COLO668 (cell line): ENCODE results near the gene DLG2.
"Not testable (repeated sequence)": the region's sequence is repeated elsewhere in the genome, so short reads cannot be mapped to it uniquely, and the experiment has no call there.

Experiments
- DNase-seq: peaks from one replicate; lab custom pipeline; 2025; ENCODE audit not compliant: unreplicated experiment; lab: John Stamatoyannopoulos, UW

Gene DLG2

GRCh38 chr11:83464160-83464944 is 2162.8 kb downstream of the DLG2 start:
- no peak for DNase-seq

- DNase-seq: no peak
These were observed 2167.3 kb downstream of the DLG2 start for GRCh38 chr11:83459798-83460197.

DNA sequence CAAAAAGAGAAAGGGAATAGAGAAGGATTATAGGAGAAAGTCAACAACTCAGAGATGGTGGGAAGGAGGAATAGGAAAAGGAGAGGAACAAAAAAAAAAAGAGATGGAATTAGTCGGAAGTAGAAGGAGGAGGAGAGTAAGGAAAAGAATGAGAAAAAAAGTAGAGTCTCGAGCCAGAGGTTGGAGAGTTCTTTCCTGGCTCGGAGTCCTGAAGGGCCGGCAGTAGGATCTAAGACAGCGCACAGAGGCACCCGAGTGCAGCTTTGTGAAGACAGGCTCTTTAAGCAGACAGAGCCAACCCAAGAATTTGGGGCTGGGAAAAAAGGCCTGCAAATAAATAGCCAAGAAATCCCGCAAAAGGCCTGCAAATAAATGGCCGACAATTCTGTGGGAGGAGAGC is 2170.6 kb downstream of the DLG2 start:
- DNase-seq: no peak

DNA sequence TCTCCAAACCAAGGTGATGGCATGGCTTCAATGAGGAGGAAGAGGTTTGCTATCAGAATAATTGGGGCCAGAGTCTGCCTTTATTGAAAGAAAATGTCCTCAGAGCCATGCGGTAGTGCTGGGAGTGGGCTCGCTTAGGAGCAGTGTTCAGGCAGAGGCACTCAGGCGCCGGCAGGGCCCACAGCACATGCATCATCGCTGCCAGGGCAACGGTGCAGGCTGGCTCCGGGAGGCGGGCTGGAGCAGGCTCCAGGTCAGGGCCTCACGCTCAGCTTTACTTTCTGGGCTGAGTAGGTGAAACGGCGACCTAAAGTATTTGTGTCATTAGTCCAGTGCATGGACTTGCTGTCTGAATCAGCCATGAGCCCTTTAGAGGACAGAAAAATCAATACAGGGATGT is 2171.1 kb downstream of the DLG2 start:
- DNase-seq: no peak

- DNase-seq: no peak
These were observed 2171.8 kb downstream of the DLG2 start for GRCh38 chr11:83455356-83455755.

DNA sequence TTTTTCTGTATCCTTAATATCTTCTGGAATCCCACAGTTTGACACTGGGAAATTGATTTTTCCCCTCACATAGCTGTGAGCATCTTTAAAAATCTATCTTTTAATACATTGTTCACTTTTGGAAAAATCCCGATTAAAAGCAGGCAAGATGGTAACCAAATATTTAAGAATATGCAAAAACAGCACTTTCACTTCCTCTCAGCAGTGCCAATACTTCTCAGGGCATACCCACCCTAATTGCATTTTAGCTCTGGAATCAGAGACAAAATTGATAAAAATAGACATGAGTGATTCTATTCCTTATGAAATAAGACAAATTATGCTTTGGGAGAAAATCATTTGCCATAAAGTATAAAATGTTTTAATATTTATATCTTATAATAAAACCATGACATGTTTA is 2172.5 kb downstream of the DLG2 start:
- no peak for DNase-seq

DNA sequence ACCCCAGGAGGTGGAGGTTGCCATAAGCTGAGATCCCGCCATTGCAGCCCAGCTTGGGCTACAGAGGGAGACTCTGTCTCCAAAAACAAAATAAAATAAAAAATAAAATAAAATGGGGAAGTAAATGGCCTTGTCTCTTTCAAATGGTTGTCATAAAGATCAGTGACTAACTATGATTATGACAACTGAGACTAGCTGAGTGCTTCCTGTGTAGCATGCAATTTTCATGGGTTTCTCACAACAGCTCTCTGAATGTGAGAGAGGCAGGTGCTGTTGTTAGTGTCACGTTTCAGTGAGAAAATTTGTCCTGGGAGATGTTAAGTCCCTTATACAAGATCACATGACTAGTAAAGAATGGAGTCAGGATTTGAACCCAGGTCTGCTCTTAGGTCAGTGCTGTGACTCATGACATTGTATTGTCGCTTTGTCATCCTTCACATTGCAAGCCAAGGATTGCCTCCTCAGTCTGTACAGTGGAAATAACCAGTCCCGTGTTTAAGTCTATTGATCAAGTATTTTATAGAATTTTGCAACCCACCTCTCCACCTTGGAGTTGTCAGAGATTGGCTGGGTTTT is 2177.7 kb downstream of the DLG2 start:
- no peak for DNase-seq

- no peak for DNase-seq
These were observed 2178.5 kb downstream of the DLG2 start for GRCh38 chr11:83448686-83449085.

GRCh38 chr11:83443880-83444279 is 2183.3 kb downstream of the DLG2 start:
- DNase-seq: not testable (repeated sequence)

- no peak for DNase-seq
These were observed 2185.5 kb downstream of the DLG2 start for GRCh38 chr11:83441601-83442000.

DNA sequence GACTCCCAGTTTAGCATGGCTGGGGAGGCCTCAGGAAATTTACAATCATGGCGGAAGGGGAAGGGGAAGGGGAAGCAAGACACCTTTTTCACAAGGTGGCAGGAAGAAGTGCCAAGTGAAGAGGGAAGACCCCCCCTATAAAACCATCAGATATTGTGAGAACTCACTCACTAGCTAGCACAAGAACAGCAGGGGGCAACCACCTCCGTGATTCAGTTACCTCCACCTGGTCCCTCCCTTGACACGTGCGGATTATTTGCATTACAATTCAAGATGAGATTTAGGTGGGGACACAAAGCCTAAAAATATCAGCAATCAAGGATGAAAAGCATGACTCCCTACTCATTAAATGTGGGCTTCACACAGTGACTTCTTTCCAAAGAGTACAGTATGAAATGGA is 2186.0 kb downstream of the DLG2 start:
- no peak for DNase-seq

GRCh38 chr11:83438438-83438837 is 2188.7 kb downstream of the DLG2 start:
- no peak for DNase-seq

- no peak for DNase-seq
These were observed 2189.2 kb downstream of the DLG2 start for GRCh38 chr11:83437939-83438338.

GRCh38 chr11:83436855-83437254 is 2190.3 kb downstream of the DLG2 start:
- DNase-seq: no peak

- DNase-seq: not testable (repeated sequence)
These were observed 2192.3 kb downstream of the DLG2 start for GRCh38 chr11:83434812-83435211.

GRCh38 chr11:83427943-83428342 is 2199.2 kb downstream of the DLG2 start:
- no peak for DNase-seq

DNA sequence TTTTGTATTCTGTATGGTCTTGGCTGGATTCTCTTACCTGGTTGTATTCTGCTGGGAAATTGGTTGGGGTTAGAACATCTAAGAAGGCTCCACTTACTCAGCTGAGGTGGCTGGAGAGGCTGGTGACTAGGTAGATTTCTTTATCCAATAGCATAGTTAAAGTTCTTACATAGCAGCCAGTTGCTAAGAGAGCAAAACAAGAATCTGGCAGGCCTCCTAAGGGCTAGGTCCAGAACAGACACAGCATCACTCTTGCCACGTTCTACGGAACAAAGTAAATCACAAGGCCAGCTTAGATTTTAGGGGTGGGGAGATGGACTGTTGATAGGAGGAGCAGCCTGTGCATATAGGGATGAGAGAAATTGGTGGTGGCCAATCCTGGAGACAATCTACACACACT is 2199.6 kb downstream of the DLG2 start:
- DNase-seq: no peak

GRCh38 chr11:83425137-83425466 is 2202.0 kb downstream of the DLG2 start:
- no peak for DNase-seq

- DNase-seq: no peak
These were observed 2202.6 kb downstream of the DLG2 start for GRCh38 chr11:83424376-83425136.

- not testable (repeated sequence) for DNase-seq
These were observed 2204.5 kb downstream of the DLG2 start for GRCh38 chr11:83422641-83423040.

DNA sequence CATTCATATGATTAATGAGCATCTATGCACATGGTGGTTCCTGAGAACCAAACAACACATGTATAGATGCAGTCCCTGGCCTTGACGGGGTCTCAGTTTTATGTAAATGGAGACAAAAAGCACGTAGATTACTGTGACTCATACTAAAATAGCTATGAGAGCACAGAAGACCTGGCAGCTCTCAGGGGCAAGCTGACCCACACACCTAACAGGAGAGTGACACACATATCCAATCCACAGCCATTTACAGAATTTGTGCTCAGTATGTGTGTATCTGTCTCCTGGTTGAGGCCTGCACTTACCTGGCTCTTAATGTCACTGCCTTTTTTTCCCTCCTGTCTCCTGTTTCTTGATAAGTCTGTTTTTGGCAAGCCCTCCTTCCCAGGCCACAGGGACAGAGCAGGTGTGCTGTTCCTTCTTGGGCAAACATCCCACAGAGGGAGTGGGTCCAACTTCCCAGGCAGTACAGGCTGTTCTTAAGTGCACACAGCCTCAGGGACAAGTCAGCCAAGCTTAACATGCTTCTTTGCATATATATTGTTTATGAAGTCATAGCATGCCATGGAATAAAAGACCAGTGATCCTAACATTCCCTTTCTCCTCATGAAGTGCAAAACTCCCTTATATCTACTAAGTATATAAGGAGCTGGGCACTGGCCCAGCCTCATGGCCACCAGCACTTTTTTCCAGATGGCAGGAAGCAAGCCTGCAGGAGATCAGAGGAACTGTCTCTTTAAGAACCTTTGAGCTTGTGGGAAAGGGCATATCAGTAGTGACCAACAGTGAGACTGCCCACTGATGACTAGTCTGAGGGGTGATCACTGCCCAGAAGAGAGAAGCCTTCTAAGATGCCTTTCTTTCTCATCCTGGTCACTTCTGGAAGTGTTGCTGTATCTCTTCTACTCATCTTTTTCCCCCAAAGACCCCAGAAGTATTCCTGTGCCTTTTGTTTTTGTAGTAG is 2216.3 kb downstream of the DLG2 start:
- no peak for DNase-seq
